Mucosa of rectum (tissue), 2 donors: ENCODE data around the gene NTNG1.

Source experiments
- H3K27ac ChIP-seq, 2 donors: one replicate each; pipeline ENCODE4 v1.7.0; 2013; ENCODE audit warnings: inconsistent platforms in 2 of 2, low read depth in 2 of 2, low read length in 2 of 2
- H3K27me3 ChIP-seq, 2 donors: one replicate each; pipeline ENCODE4 v1.7.0; 2013; ENCODE audit warnings: low read length in 2 of 2; ENCODE audit not compliant: control insufficient read depth in 2 of 2, insufficient read depth in 2 of 2
- H3K36me3 ChIP-seq, 2 donors: one replicate each; pipeline ENCODE4 v1.7.0; 2013; ENCODE audit warnings: low read length in 2 of 2; ENCODE audit not compliant: control insufficient read depth in 2 of 2, insufficient read depth in 2 of 2
- H3K4me1 ChIP-seq, 2 donors: one replicate each; pipeline ENCODE4 v1.7.0; 2013; ENCODE audit warnings: low read length in 2 of 2, mild to moderate bottlenecking in 1 of 2; ENCODE audit not compliant: control insufficient read depth in 2 of 2, insufficient read depth in 2 of 2
- H3K4me3 ChIP-seq, 2 donors: one replicate each; pipeline ENCODE4 v1.7.0; 2013; ENCODE audit warnings: low read length in 2 of 2
- H3K9ac ChIP-seq, 2 donors: one replicate each; pipeline ENCODE4 v1.7.0; 2013; ENCODE audit warnings: low read length in 2 of 2, low read depth in 1 of 2, mild to moderate bottlenecking in 1 of 2
- H3K9me3 ChIP-seq, 2 donors: one replicate each; pipeline ENCODE4 v1.7.0; 2013; ENCODE audit warnings: low read length in 2 of 2; ENCODE audit not compliant: control insufficient read depth in 2 of 2
- donor health status: healthy.
- donor health status: Normal muscosa, but diverticular disease.

Gene NTNG1

GRCh38 chr1:107142140-107142542 lies 1.3 kb downstream of the NTNG1 start:
- Histone ChIP-seq H3K27ac (no peak overlapping the region), H3K36me3 (no peaks in the 10 kb centered on the region), H3K27me3 (peaks cover 12 to 21% of the 10 kb centered on the region in 2 donors), H3K4me1 (peaks cover 3 to 5% of the 10 kb centered on the region in 2 donors), H3K4me3 (peak overlapping the region; percentile 46 to 51), H3K9ac (no peak overlapping the region), H3K9me3 (no peaks in the 10 kb centered on the region)

DNA sequence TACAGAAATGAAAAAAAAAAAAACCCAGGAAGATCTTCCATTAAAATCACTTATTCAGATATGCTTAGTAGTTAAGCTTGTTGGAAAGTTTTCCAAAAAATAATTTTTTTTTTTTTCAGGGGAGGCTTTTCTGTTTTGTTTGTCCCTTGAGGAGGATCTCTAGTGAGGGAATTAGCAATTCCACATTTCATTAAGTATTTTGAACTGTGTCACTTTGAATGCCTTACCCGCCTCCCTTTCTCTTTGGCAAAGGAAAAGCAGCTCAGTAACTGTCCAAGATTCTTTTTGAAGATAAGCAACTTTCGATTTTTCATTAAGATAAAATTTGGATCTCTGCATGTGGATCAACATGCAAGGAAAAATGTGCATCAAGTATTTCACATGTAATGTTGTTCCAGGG lies 1.8 kb downstream of the NTNG1 start:
- H3K27ac ChIP-seq: no peak overlapping the region
- H3K4me3 ChIP-seq: no peak overlapping the region
- no peaks in the 10 kb centered on the region for H3K9me3 ChIP-seq
- peaks cover 12 to 21% of the 10 kb centered on the region in 2 donors for H3K27me3 ChIP-seq
- no peak overlapping the region for H3K9ac ChIP-seq
- no peaks in the 10 kb centered on the region for H3K36me3 ChIP-seq
- H3K4me1 ChIP-seq: peaks cover 3 to 5% of the 10 kb centered on the region in 2 donors

- Histone ChIP-seq H3K36me3 (no peaks in the 10 kb centered on the region), H3K27me3 (peaks cover 9 to 11% of the 10 kb centered on the region in 2 donors), H3K9me3 (no peaks in the 10 kb centered on the region), H3K4me3 (no peak overlapping the region), H3K9ac (no peak overlapping the region), H3K27ac (no peak overlapping the region), H3K4me1 (peaks cover 0 to 5% of the 10 kb centered on the region in 2 donors)
These were observed 4.8 kb downstream of the NTNG1 start for GRCh38 chr1:107145637-107146036.

- Histone ChIP-seq H3K36me3 (no peaks in the 10 kb centered on the region), H3K4me1 (no peaks in the 10 kb centered on the region), H3K9ac (no peak overlapping the region), H3K27me3 (peaks cover 0 to 6% of the 10 kb centered on the region in 2 donors), H3K4me3 (no peak overlapping the region), H3K9me3 (no peaks in the 10 kb centered on the region), H3K27ac (no peak overlapping the region)
These were observed 7.0 kb downstream of the NTNG1 start for GRCh38 chr1:107147843-107148242.

- no peak overlapping the region for H3K27ac ChIP-seq
- H3K9ac ChIP-seq: no peak overlapping the region
- H3K4me1 ChIP-seq: no peaks in the 10 kb centered on the region
- H3K9me3 ChIP-seq: no peaks in the 10 kb centered on the region
- H3K27me3 ChIP-seq: peaks cover 0 to under 1% of the 10 kb centered on the region in 2 donors
- H3K36me3 ChIP-seq: no peaks in the 10 kb centered on the region
- no peak overlapping the region for H3K4me3 ChIP-seq
These were observed 9.1 kb downstream of the NTNG1 start for GRCh38 chr1:107149946-107150345.

GRCh38 chr1:107151295-107151694 lies 10.5 kb downstream of the NTNG1 start:
- Histone ChIP-seq H3K36me3 (no peaks in the 10 kb centered on the region), H3K9me3 (no peaks in the 10 kb centered on the region), H3K9ac (no peak overlapping the region), H3K4me3 (no peak overlapping the region), H3K27ac (no peak overlapping the region), H3K27me3 (no peaks in the 10 kb centered on the region), H3K4me1 (no peaks in the 10 kb centered on the region)

DNA sequence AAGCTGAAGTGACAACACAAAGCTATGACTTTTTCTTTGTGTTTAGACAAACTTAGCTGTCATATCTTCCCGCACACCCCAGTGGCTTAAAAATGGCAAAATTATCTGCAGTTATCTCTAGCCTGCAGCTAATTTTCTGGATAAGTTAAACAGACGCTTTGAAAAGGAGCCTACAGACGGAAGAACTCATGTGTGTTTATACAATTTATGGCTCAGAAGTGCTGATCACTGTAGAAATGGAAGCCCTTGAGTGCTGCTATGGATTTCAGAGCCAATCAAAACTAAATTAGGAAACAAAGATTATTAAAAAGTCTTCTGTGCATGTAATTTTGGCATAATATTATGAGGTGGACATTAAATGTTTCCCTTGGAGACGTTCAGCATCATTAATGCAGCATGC lies 11.6 kb downstream of the NTNG1 start:
- H3K27me3 ChIP-seq: no peaks in the 10 kb centered on the region
- no peaks in the 10 kb centered on the region for H3K36me3 ChIP-seq
- H3K4me3 ChIP-seq: no peak overlapping the region
- H3K27ac ChIP-seq: no peak overlapping the region
- no peaks in the 10 kb centered on the region for H3K4me1 ChIP-seq
- no peak overlapping the region for H3K9ac ChIP-seq
- H3K9me3 ChIP-seq: no peaks in the 10 kb centered on the region

GRCh38 chr1:107153014-107153413 lies 12.2 kb downstream of the NTNG1 start:
- Histone ChIP-seq H3K4me1 (no peaks in the 10 kb centered on the region), H3K36me3 (no peaks in the 10 kb centered on the region), H3K27me3 (no peaks in the 10 kb centered on the region)

GRCh38 chr1:107158496-107158895 lies 17.7 kb downstream of the NTNG1 start:
- Histone ChIP-seq H3K36me3 (no peaks in the 10 kb centered on the region), H3K4me3 (no peak overlapping the region), H3K27me3 (no peaks in the 10 kb centered on the region), H3K9me3 (no peaks in the 10 kb centered on the region), H3K9ac (no peak overlapping the region), H3K27ac (no peak overlapping the region), H3K4me1 (no peaks in the 10 kb centered on the region)

More at GRCh38 chr1:107153014-107153413, 12.2 kb downstream of the NTNG1 start:
- Histone ChIP-seq H3K9ac (no peak overlapping the region), H3K9me3 (no peaks in the 10 kb centered on the region), H3K27ac (no peak overlapping the region), H3K4me3 (no peak overlapping the region)

DNA sequence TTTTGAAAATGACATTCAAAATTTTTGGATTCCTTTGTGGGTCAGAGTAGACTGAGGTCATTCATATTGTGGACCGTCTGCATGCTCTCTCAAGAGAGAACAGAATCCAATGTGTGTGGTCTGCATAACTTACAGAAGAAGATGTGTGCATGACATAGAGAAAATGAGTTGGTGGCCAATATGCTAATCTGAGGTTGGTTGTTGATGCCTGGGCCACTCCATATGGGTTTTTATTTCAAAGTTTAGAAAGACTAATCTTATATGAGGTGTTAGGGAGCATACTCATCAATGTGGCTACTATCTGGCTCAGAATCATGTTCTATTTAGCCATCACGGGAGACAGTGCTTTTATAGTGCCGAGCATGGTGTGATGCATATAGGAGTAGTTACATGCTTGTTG lies 18.2 kb downstream of the NTNG1 start:
- H3K27me3 ChIP-seq: no peaks in the 10 kb centered on the region
- no peaks in the 10 kb centered on the region for H3K36me3 ChIP-seq
- no peak overlapping the region for H3K27ac ChIP-seq
- no peak overlapping the region for H3K4me3 ChIP-seq
- H3K9ac ChIP-seq: no peak overlapping the region
- no peaks in the 10 kb centered on the region for H3K9me3 ChIP-seq
- H3K4me1 ChIP-seq: no peaks in the 10 kb centered on the region

DNA sequence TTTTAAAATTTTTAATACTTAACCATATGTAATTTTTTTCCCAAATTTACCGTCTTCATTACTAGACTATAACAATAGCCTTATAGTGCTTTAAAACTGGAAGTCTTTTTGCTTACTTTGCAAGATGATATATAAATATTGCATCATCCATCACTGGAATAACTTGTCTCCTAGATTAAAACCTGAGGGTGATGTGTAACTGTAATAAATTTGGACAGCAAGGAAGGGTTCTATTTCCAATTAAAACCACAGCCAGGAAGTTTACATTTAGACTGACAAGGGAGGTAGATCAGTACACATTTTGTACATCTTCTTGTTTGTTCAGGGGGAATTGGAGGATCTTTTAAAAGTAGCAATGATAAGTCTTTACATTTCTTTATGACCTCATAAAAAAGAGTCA lies 21.9 kb downstream of the NTNG1 start:
- H3K36me3 ChIP-seq: no peaks in the 10 kb centered on the region
- no peak overlapping the region for H3K4me3 ChIP-seq
- no peaks in the 10 kb centered on the region for H3K9me3 ChIP-seq
- H3K9ac ChIP-seq: no peak overlapping the region
- no peak overlapping the region for H3K27ac ChIP-seq
- H3K4me1 ChIP-seq: no peaks in the 10 kb centered on the region
- H3K27me3 ChIP-seq: no peaks in the 10 kb centered on the region
